SKM-1 (cell line): ENCODE measurements around the gene KICS2.

Source experiments
- DNase-seq: peaks from one replicate; lab custom pipeline; 2025; ENCODE audit not compliant: unreplicated experiment; lab: John Stamatoyannopoulos, UW

The KICS2 gene

GRCh38 chr12:64175254-64175945 is 46.7 kb downstream of the KICS2 start:
- no peak for DNase-seq

DNA sequence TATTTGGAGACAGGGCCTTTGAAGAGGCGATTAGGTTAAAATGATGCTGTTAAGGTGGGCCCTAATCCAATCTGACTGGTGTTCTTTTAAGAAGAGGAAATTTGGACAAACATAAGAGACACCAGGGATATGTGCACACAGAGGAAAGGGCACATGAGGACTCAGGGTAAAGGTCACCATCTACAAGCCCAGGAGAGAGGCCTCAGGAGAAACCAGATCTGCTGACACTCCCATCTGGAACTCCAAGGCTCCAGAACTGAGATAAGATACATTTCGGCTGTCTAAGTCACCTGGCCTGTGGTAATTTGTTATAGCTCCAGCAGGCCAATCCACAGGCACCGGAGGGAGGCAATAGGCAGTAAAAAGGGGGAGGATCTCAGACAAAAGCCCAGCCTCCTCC is 48.6 kb downstream of the KICS2 start:
- DNase-seq, result no peak
